ENCODE data around the gene DEAF1. TPM values are rescaled to one million over a fixed set of nuclear protein-coding genes. Genes with fewer than 3 reads are reported as not detected.
A peak's percentile ranks its signal among the peaks of the same experiment; 100 is the strongest.

Gene DEAF1
- total RNA-seq, 2 experiments from 2014 or later: 59.1 to 59.3 TPM

DNA sequence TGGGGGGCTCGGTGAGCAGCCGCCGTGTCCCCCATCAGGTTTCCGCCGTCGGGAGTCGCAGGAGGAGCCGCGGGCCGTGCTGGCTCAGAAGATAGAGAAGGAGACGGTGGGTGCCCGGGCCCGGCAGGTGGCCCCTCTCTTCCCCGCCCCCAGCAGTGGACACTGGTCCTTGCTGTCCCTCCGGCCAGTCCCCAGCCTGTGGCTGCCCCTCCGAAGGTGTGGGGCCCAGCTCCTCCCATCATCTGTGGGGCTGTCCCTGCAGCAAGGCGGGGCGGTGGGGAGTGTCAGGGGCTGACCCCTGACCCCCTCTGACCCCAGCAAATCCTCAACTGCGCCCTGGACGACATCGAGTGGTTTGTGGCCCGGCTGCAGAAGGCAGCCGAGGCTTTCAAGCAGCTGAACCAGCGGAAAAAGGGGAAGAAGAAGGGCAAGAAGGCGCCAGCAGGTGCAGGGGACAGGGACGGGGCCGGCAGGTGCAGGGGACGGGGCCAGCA, 26.3 kb upstream of the DEAF1 start:
- Mint-ChIP-seq H3K9me3 (no peaks in the 10 kb centered on the region), H3K27ac (no peak overlapping the region), H3K36me3 (ENCODE audit: low read depth) (no peaks in the 10 kb centered on the region), H3K4me1 (ENCODE audit: low read depth) (peaks cover 11% of the 10 kb centered on the region), H3K27me3 (peaks cover 30% of the 10 kb centered on the region), H3K4me3 (no peak overlapping the region)
- no peak for DNase-seq
- TF ChIP-seq, protein P1, sequence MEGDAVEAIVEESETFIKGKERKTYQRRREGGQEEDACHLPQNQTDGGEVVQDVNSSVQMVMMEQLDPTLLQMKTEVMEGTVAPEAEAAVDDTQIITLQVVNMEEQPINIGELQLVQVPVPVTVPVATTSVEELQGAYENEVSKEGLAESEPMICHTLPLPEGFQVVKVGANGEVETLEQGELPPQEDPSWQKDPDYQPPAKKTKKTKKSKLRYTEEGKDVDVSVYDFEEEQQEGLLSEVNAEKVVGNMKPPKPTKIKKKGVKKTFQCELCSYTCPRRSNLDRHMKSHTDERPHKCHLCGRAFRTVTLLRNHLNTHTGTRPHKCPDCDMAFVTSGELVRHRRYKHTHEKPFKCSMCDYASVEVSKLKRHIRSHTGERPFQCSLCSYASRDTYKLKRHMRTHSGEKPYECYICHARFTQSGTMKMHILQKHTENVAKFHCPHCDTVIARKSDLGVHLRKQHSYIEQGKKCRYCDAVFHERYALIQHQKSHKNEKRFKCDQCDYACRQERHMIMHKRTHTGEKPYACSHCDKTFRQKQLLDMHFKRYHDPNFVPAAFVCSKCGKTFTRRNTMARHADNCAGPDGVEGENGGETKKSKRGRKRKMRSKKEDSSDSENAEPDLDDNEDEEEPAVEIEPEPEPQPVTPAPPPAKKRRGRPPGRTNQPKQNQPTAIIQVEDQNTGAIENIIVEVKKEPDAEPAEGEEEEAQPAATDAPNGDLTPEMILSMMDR (IDR thresholded peaks at IDR 0.05): no peak
- ATAC-seq: no peak
- POLR2A ChIA-PET: interaction anchor here (1.3 to 1.4 kb wide), 3 partner anchors 23 to 27 kb away, joined by 3 to 4 read pairs (median 4); no protein-coding TSS in a partner anchor
- intact Hi-C loops (cut with micrococcal nuclease): no loop called here
- CTCF ChIA-PET: interaction anchor here (0.6 to 10.0 kb wide), 6 partner anchors 18 to 166 kb away, joined by 3 to 73 read pairs (median 4); partner anchors contain the start of genes DEAF1, LMNTD2 and TMEM80

DNA sequence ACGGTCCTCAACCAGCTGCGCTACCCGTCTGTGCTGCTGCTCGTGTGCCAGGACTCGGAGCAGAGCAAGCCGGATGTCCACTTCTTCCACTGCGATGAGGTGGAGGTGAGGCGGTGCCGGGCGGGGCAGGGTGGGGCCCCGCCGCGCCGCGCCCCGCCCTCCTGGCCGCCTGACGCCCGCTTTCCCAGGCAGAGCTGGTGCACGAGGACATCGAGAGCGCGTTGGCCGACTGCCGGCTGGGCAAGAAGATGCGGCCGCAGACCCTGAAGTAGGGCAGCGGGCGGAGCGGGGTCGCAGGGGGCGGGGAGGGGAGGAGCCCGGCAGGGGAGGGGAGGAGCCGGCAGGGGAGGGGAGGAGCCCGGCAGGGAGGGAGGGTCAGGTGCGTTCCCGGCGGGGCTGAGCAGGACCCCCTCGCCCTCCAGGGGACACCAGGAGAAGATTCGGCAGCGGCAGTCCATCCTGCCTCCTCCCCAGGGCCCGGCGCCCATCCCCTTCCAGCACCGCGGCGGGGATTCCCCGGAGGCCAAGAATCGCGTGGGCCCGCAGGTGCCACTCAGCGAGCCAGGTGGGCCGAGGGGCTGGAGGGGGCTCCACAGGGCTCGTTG, 25.7 kb upstream of the DEAF1 start:
- Mint-ChIP-seq H3K9me3 (no peaks in the 10 kb centered on the region), H3K27me3 (peaks cover 30% of the 10 kb centered on the region), H3K27ac (no peak overlapping the region), H3K4me1 (ENCODE audit: low read depth) (peaks cover 11% of the 10 kb centered on the region), H3K4me3 (no peak overlapping the region), H3K36me3 (ENCODE audit: low read depth) (no peaks in the 10 kb centered on the region)
- intact Hi-C loops (cut with micrococcal nuclease): no loop called here
- ChIA-PET CTCF (interaction anchor here (3.9 to 10.0 kb wide), 2 partner anchors 24 to 165 kb away, joined by 33 to 73 read pairs; partner anchors contain the start of genes DEAF1 and TMEM80), POLR2A (interaction anchor here (1.3 kb wide), 1 partner anchor 23 kb away, joined by 4 read pairs; no protein-coding TSS in a partner anchor)
- DNase-seq (no peak), ATAC-seq (peak; percentile 32)
- TF ChIP-seq, protein P1 (IDR thresholded peaks at IDR 0.05): no peak

DNA sequence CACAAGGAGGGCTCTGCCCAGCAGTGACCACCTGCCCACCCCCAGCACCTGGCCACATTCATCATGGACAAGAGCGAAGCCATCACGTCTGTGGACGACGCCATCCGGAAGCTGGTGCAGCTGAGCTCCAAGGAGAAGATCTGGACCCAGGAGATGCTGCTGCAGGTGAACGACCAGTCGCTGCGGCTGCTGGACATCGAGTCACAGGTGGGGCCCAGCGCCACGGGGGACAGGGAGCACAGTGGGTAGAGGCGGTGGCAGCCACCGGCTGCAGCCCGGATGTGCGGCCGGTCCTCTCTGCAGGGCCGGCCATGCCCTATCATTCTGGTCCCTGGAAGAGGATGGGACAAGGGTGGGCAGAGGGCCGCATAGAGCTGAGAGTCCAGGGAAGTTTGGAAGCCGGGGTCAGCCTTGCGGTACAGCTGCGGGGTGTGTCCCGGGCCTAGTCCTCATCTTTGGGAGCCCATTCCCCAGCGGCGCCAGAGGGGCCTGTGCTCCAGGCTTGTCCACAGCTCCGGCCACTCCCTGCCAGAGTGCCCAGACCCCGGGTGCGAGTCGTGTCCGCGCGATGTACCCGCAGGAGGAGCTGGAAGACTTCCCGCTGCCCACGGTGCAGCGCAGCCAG, 25.1 kb upstream of the DEAF1 start:
- Mint-ChIP-seq H3K27ac (no peak overlapping the region), H3K4me3 (no peak overlapping the region), H3K4me1 (ENCODE audit: low read depth) (peaks cover 11% of the 10 kb centered on the region), H3K9me3 (peaks cover 2% of the 10 kb centered on the region), H3K36me3 (ENCODE audit: low read depth) (no peaks in the 10 kb centered on the region), H3K27me3 (peaks cover 30% of the 10 kb centered on the region)
- DNase-seq: no peak
- intact Hi-C loops (cut with micrococcal nuclease): no loop called here
- ChIA-PET CTCF (interaction anchor here (10.0 kb wide), 1 partner anchor 165 kb away, joined by 73 read pairs; no protein-coding TSS in a partner anchor), POLR2A (no interaction called here)
- TF ChIP-seq, protein P1 (IDR thresholded peaks at IDR 0.05): no peak
- ATAC-seq: no peak

DNA sequence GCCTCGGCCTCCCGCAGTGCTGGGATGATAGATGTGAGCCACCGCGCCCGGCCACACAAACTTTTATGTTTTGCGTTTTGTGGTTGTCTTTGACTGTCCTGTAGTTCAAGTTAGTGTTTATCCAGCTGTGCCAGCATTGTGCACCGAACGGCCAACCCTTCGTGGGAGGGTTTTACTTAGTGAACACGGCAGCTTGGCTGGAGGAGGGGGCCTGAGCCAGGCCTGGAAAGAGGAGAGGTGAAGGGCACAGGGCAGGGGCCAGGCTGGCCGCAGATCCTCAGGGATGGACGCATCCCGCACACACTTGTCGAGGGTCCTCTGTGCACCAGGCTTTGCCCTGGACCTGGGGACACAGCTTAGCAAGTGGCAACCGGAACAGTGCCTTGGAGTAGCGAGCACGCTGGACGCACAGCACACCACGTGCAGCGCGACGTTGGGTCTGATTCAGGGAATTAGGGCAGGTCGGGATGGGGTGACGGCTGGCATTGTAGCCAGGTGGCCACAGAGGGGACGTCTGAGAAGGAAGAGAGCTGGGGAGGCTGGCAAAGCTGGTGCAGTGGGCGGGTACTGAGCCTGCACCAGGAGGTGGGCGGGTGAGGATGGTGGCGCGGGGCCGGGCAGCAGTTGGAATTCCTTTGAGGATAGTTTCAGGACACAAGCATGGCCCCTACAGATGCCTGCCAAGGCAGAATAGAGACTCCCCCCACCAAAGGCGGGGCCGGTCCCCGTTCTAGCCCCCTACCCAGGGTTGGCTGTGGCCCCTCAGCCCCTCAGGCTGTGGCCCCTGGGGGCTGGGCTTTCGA, 24.4 kb upstream of the DEAF1 start:
- no peak overlapping the region for H3K27ac Mint-ChIP-seq
- intact Hi-C loops (cut with micrococcal nuclease): no loop called here
- peaks cover 4% of the 10 kb centered on the region for H3K9me3 Mint-ChIP-seq
- CTCF ChIA-PET: interaction anchor here (10.0 kb wide), 1 partner anchor 164 kb away, joined by 73 read pairs; no protein-coding TSS in a partner anchor
- peaks cover 8% of the 10 kb centered on the region for H3K4me1 Mint-ChIP-seq (ENCODE audit: low read depth)
- ATAC-seq: no peak
- peaks cover 27% of the 10 kb centered on the region for H3K27me3 Mint-ChIP-seq
- POLR2A ChIA-PET: no interaction called here
- no peak overlapping the region for H3K4me3 Mint-ChIP-seq
- TF ChIP-seq, protein P1 (IDR thresholded peaks at IDR 0.05): no peak
- H3K36me3 Mint-ChIP-seq (ENCODE audit: low read depth): no peaks in the 10 kb centered on the region
- DNase-seq: no peak

All from activated CD8-positive, alpha-beta T cell treated with anti-CD3 and anti-CD28 coated beads for 36 hours (primary cell).